Measurements from ENCODE around the gene FAM124B.

Gene FAM124B

DNA sequence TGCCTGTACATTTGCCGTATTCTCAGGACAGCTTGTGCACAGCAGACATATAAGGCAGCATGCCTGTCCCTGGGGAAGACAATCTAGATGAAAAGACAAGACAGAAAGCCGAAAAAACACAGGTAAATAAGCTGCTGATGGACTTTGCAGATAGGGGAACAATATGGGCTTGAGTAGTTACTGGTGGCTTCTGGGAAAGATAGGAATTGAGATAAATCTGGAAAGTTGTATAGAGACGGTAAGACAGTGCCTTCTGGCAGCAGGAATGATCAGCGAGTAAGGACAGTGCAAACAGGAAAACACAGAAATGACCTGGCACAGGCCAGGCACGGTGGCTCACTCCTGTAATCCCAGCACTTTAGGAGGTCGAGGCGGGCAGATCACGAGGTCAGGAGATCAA is 70.2 kb downstream of the FAM124B start:
- DNase-seq = no peak

GRCh38 chr2:224328798-224329197 is 73.1 kb downstream of the FAM124B start:
- no peak for DNase-seq

Data from NCI-H345 (cell line).